HAP-1 (cell line): ENCODE data around the gene PDE3A.

Experiments
- DNase-seq, 2 experiments: peaks; one replicate each; pipeline ENCODE4 v3.0.0-alpha.2; 2016 to 2020; ENCODE audit warnings: low spot score in 2 of 2
- H3K27me3 ChIP-seq: fragments of 250-450 bp; sonication (Bioruptor Pico); 2 replicates; pipeline ENCODE4 v1.5.1; 2020; ENCODE audit warnings: low read depth, mild to moderate bottlenecking, moderate library complexity
- H3K36me3 ChIP-seq: fragments of 250-450 bp; sonication (Bioruptor Pico); replicated peaks from 2 replicates; pipeline ENCODE4 v1.5.1; 2020; ENCODE audit warnings: mild to moderate bottlenecking
- H3K4me1 ChIP-seq: fragments of 250-450 bp; sonication (Bioruptor Pico); 2 replicates; pipeline ENCODE4 v1.5.1; 2020; ENCODE audit warnings: mild to moderate bottlenecking
- H3K4me3 ChIP-seq: fragments of 250-450 bp; sonication (Bioruptor Pico); 2 replicates; pipeline ENCODE4 v1.5.1; 2020; ENCODE audit warnings: mild to moderate bottlenecking, moderate library complexity
- H3K9me3 ChIP-seq: fragments of 250-450 bp; sonication (Bioruptor Pico); 2 replicates; pipeline ENCODE4 v1.5.1; 2020; ENCODE audit warnings: mild to moderate bottlenecking, moderate library complexity
- in situ Hi-C: fragments of 300-500 bp; cut with MboI; formaldehyde crosslinking; loops from 3 replicates; pipeline ENCODE4 v1.14.3; 2020; ENCODE audit warnings: low sequenced_read_pairs, inconsistent platforms, mixed read lengths

PDE3A gene

GRCh38 chr12:20696181-20696905, 328.0 kb downstream of the PDE3A start:
- Histone ChIP-seq H3K4me3 (no peak overlapping the region), H3K4me1 (no peaks in the 10 kb centered on the region), H3K36me3 (no peaks in the 10 kb centered on the region), H3K27me3 (no peaks in the 10 kb centered on the region), H3K9me3 (no peaks in the 10 kb centered on the region)
- DNase-seq, result no peak
- in situ Hi-C loops, result no loop called here

- no peak for DNase-seq
- in situ Hi-C loops, result no loop called here
- Histone ChIP-seq H3K27me3 (peaks cover 5% of the 10 kb centered on the region), H3K4me3 (no peak overlapping the region), H3K9me3 (no peaks in the 10 kb centered on the region), H3K4me1 (no peaks in the 10 kb centered on the region), H3K36me3 (no peaks in the 10 kb centered on the region)
These were observed 332.8 kb downstream of the PDE3A start for GRCh38 chr12:20701106-20701505.

- DNase-seq, result no peak
- no peak overlapping the region for H3K4me3 ChIP-seq
- in situ Hi-C loops, result no loop called here
These were observed 336.5 kb downstream of the PDE3A start for GRCh38 chr12:20704860-20705259.

GRCh38 chr12:20711846-20712245, 343.5 kb downstream of the PDE3A start:
- Histone ChIP-seq H3K27me3 (no peaks in the 10 kb centered on the region), H3K36me3 (no peaks in the 10 kb centered on the region), H3K9me3 (no peaks in the 10 kb centered on the region), H3K4me3 (no peak overlapping the region), H3K4me1 (no peaks in the 10 kb centered on the region)
- no peak for DNase-seq
- in situ Hi-C loops, result no loop called here

More at GRCh38 chr12:20704860-20705259, 336.5 kb downstream of the PDE3A start:
- no peaks in the 10 kb centered on the region for H3K36me3 ChIP-seq
- H3K4me1 ChIP-seq, result no peaks in the 10 kb centered on the region
- peaks cover 5% of the 10 kb centered on the region for H3K27me3 ChIP-seq
- no peaks in the 10 kb centered on the region for H3K9me3 ChIP-seq

- Histone ChIP-seq H3K27me3 (no peaks in the 10 kb centered on the region), H3K9me3 (no peaks in the 10 kb centered on the region), H3K4me1 (no peaks in the 10 kb centered on the region), H3K4me3 (no peak overlapping the region), H3K36me3 (no peaks in the 10 kb centered on the region)
- no peak for DNase-seq
- in situ Hi-C loops, result no loop called here
These were observed 347.7 kb downstream of the PDE3A start for GRCh38 chr12:20716037-20716436.

GRCh38 chr12:20716985-20717384, 348.6 kb downstream of the PDE3A start:
- no peaks in the 10 kb centered on the region for H3K27me3 ChIP-seq
- in situ Hi-C loops, result no loop called here
- no peaks in the 10 kb centered on the region for H3K4me1 ChIP-seq
- DNase-seq, result no peak
- no peaks in the 10 kb centered on the region for H3K36me3 ChIP-seq
- no peak overlapping the region for H3K4me3 ChIP-seq
- H3K9me3 ChIP-seq, result no peaks in the 10 kb centered on the region

GRCh38 chr12:20718294-20718693, 350.0 kb downstream of the PDE3A start:
- H3K4me3 ChIP-seq, result no peak overlapping the region
- H3K4me1 ChIP-seq, result no peaks in the 10 kb centered on the region
- no peaks in the 10 kb centered on the region for H3K36me3 ChIP-seq
- H3K27me3 ChIP-seq, result no peaks in the 10 kb centered on the region
- no peak for DNase-seq
- in situ Hi-C loops, result no loop called here
- H3K9me3 ChIP-seq, result no peaks in the 10 kb centered on the region

GRCh38 chr12:20722142-20722541, 353.8 kb downstream of the PDE3A start:
- Histone ChIP-seq H3K27me3 (no peaks in the 10 kb centered on the region), H3K4me3 (no peak overlapping the region), H3K36me3 (no peaks in the 10 kb centered on the region), H3K9me3 (no peaks in the 10 kb centered on the region), H3K4me1 (no peaks in the 10 kb centered on the region)
- no peak for DNase-seq
- in situ Hi-C loops, result no loop called here

GRCh38 chr12:20731274-20731673, 362.9 kb downstream of the PDE3A start:
- no peak overlapping the region for H3K4me3 ChIP-seq
- no peaks in the 10 kb centered on the region for H3K4me1 ChIP-seq
- no peaks in the 10 kb centered on the region for H3K27me3 ChIP-seq
- no peak for DNase-seq
- in situ Hi-C loops, result no loop called here
- no peaks in the 10 kb centered on the region for H3K9me3 ChIP-seq
- no peaks in the 10 kb centered on the region for H3K36me3 ChIP-seq
